Omental fat pad (tissue), 4 donors: ENCODE data around the gene TNFRSF25. TPM values are rescaled to one million over a fixed set of nuclear protein-coding genes. Genes with fewer than 3 reads are reported as not detected.
"Not testable (repeated sequence)": the region's sequence is repeated elsewhere in the genome, so short reads cannot be mapped to it uniquely, and the experiment has no call there.

Experiments used
- ATAC-seq: fragments of 150-250 bp; one replicate; pipeline ENCODE4 v1.9.1; 2016; ENCODE audit warnings: mild to moderate bottlenecking, moderate library complexity; ENCODE audit not compliant: low FRiP score
- DNase-seq: peaks from one replicate; pipeline ENCODE4 v3.0.0-alpha.2; 2019; ENCODE audit warnings: low spot score
- total RNA-seq, 4 donors: library from RNA; depleted of rRNA; stranded (reverse); fragments of >200 nt; gene quantifications; one replicate each; pipeline ENCODE4 v1.1.0, GENCODE V29; 2016
- TF ChIP-seq, protein P1 (sequence below), 3 donors: fragments of 450-650 bp; IDR thresholded peaks; one replicate each; pipeline ENCODE4 v1.5.1; 2016 to 2017; ENCODE audit warnings: antibody characterized with exemption in 3 of 3, mild to moderate bottlenecking in 3 of 3, moderate library complexity in 2 of 3

Gene TNFRSF25
- total RNA-seq, 4 donors from 2014 or later: 4.4 to 25.5 (median 6.6) TPM

DNA sequence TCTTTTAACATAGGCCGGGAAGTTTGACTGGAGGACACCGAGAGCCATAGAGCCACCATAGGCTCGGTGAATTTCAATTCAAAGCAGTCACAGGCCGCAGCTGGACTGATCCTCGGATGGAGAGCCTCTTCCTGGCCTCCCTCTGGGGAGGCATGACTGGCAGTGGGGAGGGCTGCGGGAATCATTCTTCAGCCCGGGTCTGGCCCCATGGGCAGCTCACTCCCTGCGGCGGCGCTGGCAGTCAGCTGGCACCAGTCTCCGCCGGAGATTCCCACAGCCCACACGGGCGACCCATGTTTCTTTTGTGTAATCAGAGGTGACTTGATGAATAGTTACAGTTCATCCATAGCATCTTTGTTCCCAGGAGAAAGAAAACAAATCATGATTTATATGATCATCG lies 30.8 kb downstream of the TNFRSF25 start:
- ATAC-seq (no peak), DNase-seq (no peak)
- TF ChIP-seq, protein P1, sequence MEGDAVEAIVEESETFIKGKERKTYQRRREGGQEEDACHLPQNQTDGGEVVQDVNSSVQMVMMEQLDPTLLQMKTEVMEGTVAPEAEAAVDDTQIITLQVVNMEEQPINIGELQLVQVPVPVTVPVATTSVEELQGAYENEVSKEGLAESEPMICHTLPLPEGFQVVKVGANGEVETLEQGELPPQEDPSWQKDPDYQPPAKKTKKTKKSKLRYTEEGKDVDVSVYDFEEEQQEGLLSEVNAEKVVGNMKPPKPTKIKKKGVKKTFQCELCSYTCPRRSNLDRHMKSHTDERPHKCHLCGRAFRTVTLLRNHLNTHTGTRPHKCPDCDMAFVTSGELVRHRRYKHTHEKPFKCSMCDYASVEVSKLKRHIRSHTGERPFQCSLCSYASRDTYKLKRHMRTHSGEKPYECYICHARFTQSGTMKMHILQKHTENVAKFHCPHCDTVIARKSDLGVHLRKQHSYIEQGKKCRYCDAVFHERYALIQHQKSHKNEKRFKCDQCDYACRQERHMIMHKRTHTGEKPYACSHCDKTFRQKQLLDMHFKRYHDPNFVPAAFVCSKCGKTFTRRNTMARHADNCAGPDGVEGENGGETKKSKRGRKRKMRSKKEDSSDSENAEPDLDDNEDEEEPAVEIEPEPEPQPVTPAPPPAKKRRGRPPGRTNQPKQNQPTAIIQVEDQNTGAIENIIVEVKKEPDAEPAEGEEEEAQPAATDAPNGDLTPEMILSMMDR (IDR thresholded peaks at IDR 0.05): no peak

DNA sequence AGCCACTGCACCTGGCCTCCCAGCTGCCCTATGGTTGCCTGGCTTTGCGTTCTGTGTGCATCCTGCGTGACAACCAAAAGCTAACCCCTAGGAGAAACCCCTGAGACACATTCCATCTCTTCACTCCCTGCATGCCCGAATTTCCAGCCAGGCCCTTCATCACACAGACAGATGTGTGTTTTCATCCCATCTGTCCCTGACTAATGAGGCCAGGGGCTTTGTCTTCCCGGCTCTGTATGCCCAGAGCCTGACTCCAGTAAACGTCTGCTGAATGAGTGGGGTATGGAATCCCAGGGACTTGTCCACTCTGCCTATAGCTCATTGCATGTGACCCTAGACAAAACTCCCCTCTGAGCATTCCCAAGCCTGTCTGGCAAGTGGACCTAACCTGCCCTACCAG lies 31.8 kb downstream of the TNFRSF25 start:
- DNase-seq: no peak
- TF ChIP-seq, protein P1 (IDR thresholded peaks at IDR 0.05): no peak
- no peak for ATAC-seq

DNA sequence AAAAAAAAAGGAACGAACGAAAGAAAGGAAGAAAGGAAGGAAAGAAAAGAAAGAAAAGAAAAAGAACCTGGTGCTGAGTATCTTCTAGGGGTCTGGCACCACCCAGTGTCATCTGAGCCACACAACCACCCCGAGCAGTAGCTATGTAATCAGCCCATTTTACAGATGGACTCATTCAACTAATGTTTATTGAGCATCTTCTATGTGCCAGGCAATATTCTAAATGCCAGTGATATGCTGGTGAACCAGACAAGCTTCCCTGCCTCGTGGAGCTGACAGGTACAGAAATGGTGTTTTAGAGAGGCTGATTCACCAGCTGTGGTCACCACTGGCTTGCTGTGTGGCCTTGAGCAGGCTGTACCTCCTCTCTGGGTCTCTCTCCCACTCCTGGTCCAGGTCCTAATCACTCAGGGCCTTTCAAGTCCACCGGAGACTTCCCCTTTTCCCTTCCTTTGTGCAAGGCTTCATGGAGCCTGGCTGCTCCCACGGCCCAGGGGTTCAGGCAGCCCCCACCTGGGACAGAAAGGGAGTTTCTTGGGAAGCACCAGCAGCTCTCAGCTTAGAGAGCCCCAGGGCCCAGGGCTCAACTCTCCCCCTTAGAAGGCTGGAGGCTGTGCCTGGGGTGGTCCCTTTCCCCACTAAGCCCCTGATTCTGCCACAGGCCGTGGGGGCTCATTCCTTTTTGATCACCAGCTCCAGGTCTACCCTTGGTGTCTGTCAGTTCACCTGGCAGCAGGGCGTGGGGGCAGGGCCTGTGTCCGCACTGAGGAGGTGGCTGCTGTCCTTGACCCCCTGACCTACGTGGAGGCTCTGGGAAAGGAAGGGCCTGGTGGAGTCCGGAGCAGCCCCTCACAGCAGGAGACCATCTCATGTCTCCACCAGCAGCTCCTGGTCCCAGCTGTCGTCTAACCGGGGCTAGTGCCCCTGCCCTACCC lies 34.1 kb downstream of the TNFRSF25 start:
- ATAC-seq, DNase-seq: not testable (repeated sequence)

DNA sequence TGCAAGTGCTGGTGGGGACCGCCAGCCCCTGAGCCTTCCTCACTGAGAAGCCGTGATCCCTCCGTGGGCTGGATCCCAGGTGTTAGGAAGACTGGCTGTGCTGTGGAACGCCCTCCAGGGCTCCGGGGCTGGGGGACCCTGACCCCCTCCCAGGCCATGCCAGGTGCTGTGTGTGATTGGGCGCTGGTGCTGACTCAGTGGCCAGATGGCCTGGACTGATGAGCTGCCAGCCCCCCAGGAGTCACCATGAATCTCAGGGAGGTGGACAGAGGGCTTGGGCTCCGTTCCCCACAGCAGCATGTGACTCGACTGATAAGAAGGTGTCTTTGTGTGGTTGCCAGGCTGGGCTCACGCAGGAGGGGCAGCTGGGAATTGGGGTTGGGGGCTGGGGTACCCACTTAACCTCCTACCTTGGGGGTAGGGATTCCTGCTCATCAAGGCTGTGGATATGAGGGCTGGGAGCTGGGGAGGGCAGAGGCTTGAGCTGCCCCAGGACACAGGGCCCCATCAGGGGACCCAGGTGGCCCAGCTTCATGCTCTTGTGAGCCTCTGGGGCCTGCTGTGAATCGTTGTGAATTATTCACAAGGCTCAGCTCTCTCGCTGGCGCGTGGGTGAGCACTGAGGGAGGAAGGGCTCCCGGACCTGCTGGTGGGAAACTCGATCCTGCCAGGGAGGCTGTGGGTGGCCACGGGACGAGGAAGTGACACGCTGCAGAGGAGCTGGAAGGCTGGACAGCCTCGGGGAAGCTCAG lies 36.1 kb downstream of the TNFRSF25 start:
- ATAC-seq, DNase-seq: not testable (repeated sequence)

DNA sequence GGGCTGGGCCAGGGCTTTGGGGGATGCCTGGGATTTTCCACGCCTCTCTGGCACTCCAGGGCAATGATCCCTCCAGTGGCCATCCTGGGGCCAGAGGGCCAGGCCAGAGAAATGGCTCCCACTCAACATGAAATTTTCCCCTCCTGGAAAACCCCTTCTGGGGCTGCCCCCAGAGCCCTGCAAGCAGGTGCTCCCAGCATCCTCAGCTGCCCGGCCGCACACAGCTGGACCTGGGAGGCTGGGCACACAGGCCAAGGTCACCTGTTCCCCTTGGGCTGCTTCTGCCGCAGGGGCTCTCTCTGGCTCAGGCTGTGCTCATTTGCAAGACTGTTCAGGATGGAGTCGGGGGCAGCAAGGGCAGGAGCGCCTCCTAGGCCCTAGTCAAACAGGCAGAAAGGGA lies 37.5 kb downstream of the TNFRSF25 start:
- DNase-seq, ATAC-seq: not testable (repeated sequence)

DNA sequence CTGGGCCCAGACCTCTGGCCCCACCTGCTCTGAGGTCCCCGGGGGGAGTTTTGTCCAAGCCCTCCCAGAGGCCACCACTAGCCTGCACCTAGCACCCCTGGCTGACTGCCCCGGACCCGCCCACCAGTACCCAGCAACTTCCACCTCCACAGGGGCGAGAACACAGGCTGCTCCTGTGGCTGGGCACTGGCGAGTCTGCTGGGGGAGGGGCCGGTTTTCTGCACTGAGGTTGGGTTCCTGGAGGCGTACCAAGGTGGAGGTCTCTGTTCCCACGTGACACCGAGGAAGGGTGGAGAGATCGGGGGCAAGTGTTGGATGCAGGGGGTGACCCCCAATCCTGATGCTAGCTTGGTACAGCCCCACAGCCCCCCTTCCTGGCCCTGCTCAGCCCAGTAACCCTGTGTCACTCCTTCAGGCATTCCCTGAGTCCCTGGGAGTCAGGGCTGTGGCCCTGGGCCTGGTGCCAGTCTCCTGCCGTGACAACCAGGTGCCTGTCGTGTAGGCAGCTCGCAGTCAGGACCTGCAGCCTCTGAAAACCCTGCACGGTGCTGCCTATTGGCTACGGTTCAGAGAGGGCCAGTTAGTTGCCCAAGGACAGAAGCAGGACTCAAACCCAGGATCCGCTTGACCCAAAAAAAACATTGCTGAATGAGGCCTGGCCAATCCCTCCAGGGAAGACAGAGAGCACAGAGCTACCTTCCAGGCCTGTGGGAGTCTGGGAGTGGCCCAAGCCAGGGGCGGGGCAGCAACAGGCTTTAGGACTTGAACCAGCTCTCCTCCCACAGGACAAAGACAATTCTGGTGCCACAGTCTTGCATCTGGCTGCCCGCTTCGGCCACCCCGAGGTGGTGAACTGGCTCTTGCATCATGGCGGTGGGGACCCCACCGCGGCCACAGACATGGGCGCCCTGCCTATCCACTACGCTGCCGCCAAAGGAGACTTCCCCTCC lies 38.3 kb downstream of the TNFRSF25 start:
- DNase-seq (no peak), ATAC-seq (no peak)
- TF ChIP-seq, protein P1 (IDR thresholded peaks at IDR 0.05): no peak

DNA sequence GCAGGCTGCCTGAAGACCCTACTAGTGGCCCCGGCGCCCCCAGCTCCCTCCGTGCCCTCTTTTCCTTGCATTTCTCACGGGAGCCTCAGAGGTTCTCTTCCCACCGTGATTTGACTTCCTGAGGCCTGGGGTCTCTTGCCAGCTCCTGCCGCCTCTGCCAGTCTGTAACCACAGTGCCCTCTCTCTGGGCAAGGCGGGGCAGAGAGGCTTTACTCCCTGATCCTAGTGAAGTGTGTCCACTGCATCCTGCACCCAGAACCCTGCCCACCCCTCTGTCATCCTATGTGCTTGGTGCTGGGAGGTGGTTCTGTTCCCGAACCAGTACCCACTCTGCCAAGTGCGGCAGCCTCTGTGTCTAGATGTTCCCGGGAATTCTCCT lies 39.0 kb downstream of the TNFRSF25 start:
- DNase-seq (no peak), ATAC-seq (no peak)
- TF ChIP-seq, protein P1 (IDR thresholded peaks at IDR 0.05): no peak
